ENCODE measurements around the gene DPH6. TPM values are rescaled to one million over a fixed set of nuclear protein-coding genes. Genes with fewer than 3 reads are reported as not detected.

The DPH6 gene
- polyA plus RNA-seq, 2 of the 4 experiments (the other 2 are of a cell fraction) = 11.0 to 33.6 TPM

- TF ChIP-seq MAZ (IDR thresholded peaks at IDR 0.05; ENCODE audit: borderline replicate concordance, low read depth, low read length) (no peak), PBX3 (IDR thresholded peaks at IDR 0.05) (no peak), ATOH8 (CRISPR knock-in tag; IDR thresholded peaks at IDR 0.05; ENCODE audit: low read depth) (no peak), MAX (IDR thresholded peaks at IDR 0.05) (no peak), TP53 (CRISPR knock-in tag; IDR thresholded peaks at IDR 0.05) (no peak), RCOR1 (IDR thresholded peaks at IDR 0.05; ENCODE audit: low read depth, low read length) (no peak), NR3C1 (IDR thresholded peaks at IDR 0.05) (no peak), RNF2 (IDR thresholded peaks at IDR 0.05; ENCODE audit: borderline replicate concordance, low read depth) (no peak), KDM1A (IDR thresholded peaks at IDR 0.05; ENCODE audit: low read depth) (no peak), BHLHE40 (IDR thresholded peaks at IDR 0.05; ENCODE audit: low read depth, low read length) (no peak)
- Histone ChIP-seq H3K4me3 (no peak overlapping the region), H3K4me2 (no peak overlapping the region), H3K27ac (no peak overlapping the region), H3K4me1 (peaks cover 8% of the 10 kb centered on the region; the same call in 1 of the 3 replicates), H3K9me3 (no peaks in the 10 kb centered on the region)
- DNase-seq (ENCODE audit: low read depth in 1 of 2, low spot score in 1 of 2) (no peak), FAIRE-seq (no peak), ATAC-seq (no peak)
- WGBS (ENCODE audit: missing lambda C conversion rate) = 96% methylated on average over 3 of the region's 3 CpGs
- ChIA-PET POLR2A (no interaction called here), CTCF (no interaction called here)
These were observed 50.9 kb downstream of the DPH6 start for GRCh38 chr15:35495080-35495479.

- no peak for ATAC-seq
- DNase-seq (ENCODE audit: low read depth in 1 of 2, low spot score in 1 of 2) = no peak
- Histone ChIP-seq H3K27ac (0 out of 6 replicates have a peak overlapping the region, but pooled peaks of 1 of the 2 experiments have one; percentile 19), H3K9me3 (0 out of 3 replicates have a peak, but pooled peaks cover 7% of the 10 kb centered on the region), H3K4me3 (no peak overlapping the region), H3K4me2 (peak overlapping the region; percentile 64), H3K4me1 (peaks cover 8% of the 10 kb centered on the region; the same call in 1 of the 3 replicates)
- FAIRE-seq = no peak
- ChIA-PET CTCF (no interaction called here), POLR2A (no interaction called here)
- WGBS (ENCODE audit: missing lambda C conversion rate) = 11% methylated on average over 3 of the region's 3 CpGs
- no peak for TF ChIP-seq POLR2A (IDR thresholded peaks at IDR 0.05; ENCODE audit: low read length)
- TF ChIP-seq JUN (IDR thresholded peaks at IDR 0.05) = no peak
- no peak for TF ChIP-seq PHF8 (IDR thresholded peaks at IDR 0.05; ENCODE audit: borderline replicate concordance, low read depth)
- TF ChIP-seq ZNF302 (CRISPR knock-in tag; IDR thresholded peaks at IDR 0.05) = no peak
- TF ChIP-seq EHMT2 (IDR thresholded peaks at IDR 0.05; ENCODE audit: low read depth) = no peak
- TF ChIP-seq CHD4 (IDR thresholded peaks at IDR 0.05; ENCODE audit: borderline replicate concordance) = no peak
- no peak for TF ChIP-seq PBX3 (IDR thresholded peaks at IDR 0.05)
- no peak for TF ChIP-seq RNF2 (IDR thresholded peaks at IDR 0.05; ENCODE audit: borderline replicate concordance, low read depth)
- TF ChIP-seq NFE2L2 (conservative IDR thresholded peaks at IDR 0.05; ENCODE audit: low read length) = no peak
- TF ChIP-seq MYC (IDR thresholded peaks at IDR 0.05; ENCODE audit: borderline replicate concordance, low read length) = no peak
- TF ChIP-seq REST (IDR thresholded peaks at IDR 0.05) = no peak
- no peak for TF ChIP-seq CBX8 (IDR thresholded peaks at IDR 0.05)
These were observed 54.0 kb downstream of the DPH6 start for GRCh38 chr15:35491999-35492398.

Measured in A549 (cell line).